Psoas muscle (tissue), 8 donors: Measurements from ENCODE around the gene KRTAP21-1. TPM values are rescaled to one million over a fixed set of nuclear protein-coding genes. Genes with fewer than 3 reads are reported as not detected.

ENCODE experiments used
- ATAC-seq, 4 donors: fragments of 200-7000 bp; cut with Tn5 transposase; one replicate each; pipeline ENCODE4 v1.9.1; 2020; ENCODE audit warnings: moderate library complexity in 3 of 4, mild to moderate bottlenecking in 2 of 4
- DNase-seq, 2 donors: peaks; one replicate each; pipeline ENCODE4 v3.0.0-alpha.2; 2020
- H3K27ac ChIP-seq: fragments of 200-600 bp; one replicate; pipeline ENCODE4 v1.8.0; 2022
- H3K27me3 ChIP-seq, 3 donors: fragments of 200-600 bp in 1 of 3; one replicate each; pipeline versions ENCODE4 v1.6.1 to v1.8.0; 2013 to 2022; ENCODE audit warnings: low read length in 2 of 3, mild to moderate bottlenecking in 2 of 3, moderate library complexity in 1 of 3; ENCODE audit not compliant: insufficient read depth in 3 of 3
- H3K36me3 ChIP-seq, 2 donors: fragments of 200-600 bp in 1 of 2; one replicate each; pipeline versions ENCODE4 v1.6.1 to v1.8.0; 2013 to 2022; ENCODE audit warnings: low read depth in 1 of 2, mild to moderate bottlenecking in 1 of 2, moderate library complexity in 1 of 2; ENCODE audit not compliant: insufficient read depth in 1 of 2
- H3K4me1 ChIP-seq: fragments of 200-600 bp; one replicate; pipeline ENCODE4 v1.8.0; 2022
- H3K4me3 ChIP-seq: fragments of 200-600 bp; one replicate; pipeline ENCODE4 v1.8.0; 2022; ENCODE audit warnings: mild to moderate bottlenecking
- H3K9me3 ChIP-seq: fragments of 200-600 bp; one replicate; pipeline ENCODE4 v1.8.0; 2022
- CTCF ChIP-seq: fragments of 200-600 bp; IDR thresholded peaks from one replicate; pipeline ENCODE4 v1.8.0; 2022; ENCODE audit warnings: antibody characterized with exemption
- WGBS, 3 donors: extraction: QIAGEN DNeasy Blood & Tissue Kit; methylation state at CpG; one replicate each; pipeline versions ENCODE4 v1.1.6 to v1.1.7; 2013; 5-methylcytosine and 5-hydroxymethylcytosine counted together
- intact Hi-C, 2 donors: fragments of 100-400 bp; cut with DNase I; formaldehyde crosslinking; loops; one replicate each; pipeline versions ENCODE4 v1.11.0 to v1.14.2; 2022
- polyA plus RNA-seq, 3 donors: library from polyadenylated mRNA; stranded (reverse); fragments of 200-250 nt; gene quantifications; one replicate each; pipeline ENCODE4 v1.2.3, GENCODE V29; 2013
- total RNA-seq, 4 donors: library from RNA; stranded (reverse); fragmentation: NEBNext Ultra II Directional in 2 of 4; extraction: Animal tissue kit (Norgen Biotek cat#: 25700) in 2 of 4; gene quantifications; one replicate each; pipeline versions ENCODE4 v1.2.1 to v1.2.4, GENCODE V29; 2021 to 2023
- donor health status: healthy with polysubstance abuse.
- donor health status: DM: no; HTN: no; CAD: no; lungs with moderate emphysema.
- donor health status: Bipolar disorder and iron deficiency.
- donor health status: healthy.
- donor health status: DM: yes; HTN: yes; CAD: no.
- donor health status: DM: no; HTN: no; CAD: no.
- donor health status: DM: no; HTN: no; CAD: no.
- donor health status: DM: yes; HTN: yes; CAD: no.

The KRTAP21-1 gene
- total and polyA plus RNA-seq, 7 donors = not detected

- no peaks in the 10 kb centered on the region for H3K9me3 ChIP-seq
- H3K4me3 ChIP-seq = no peak overlapping the region
- intact Hi-C loops = no loop called here
- no peak overlapping the region for H3K27ac ChIP-seq
- WGBS, 3 donors = 63 to 66% (median 64%) methylated on average over 1 of the region's 1 CpG
- ATAC-seq (no peak), DNase-seq (no peak)
- H3K36me3 ChIP-seq = no peaks in the 10 kb centered on the region
- TF ChIP-seq CTCF = no peak
- no peaks in the 10 kb centered on the region for H3K4me1 ChIP-seq
- no peaks in the 10 kb centered on the region for H3K27me3 ChIP-seq
Observed at GRCh38 chr21:30726726-30727125, 28.5 kb downstream of the KRTAP21-1 start.

DNA sequence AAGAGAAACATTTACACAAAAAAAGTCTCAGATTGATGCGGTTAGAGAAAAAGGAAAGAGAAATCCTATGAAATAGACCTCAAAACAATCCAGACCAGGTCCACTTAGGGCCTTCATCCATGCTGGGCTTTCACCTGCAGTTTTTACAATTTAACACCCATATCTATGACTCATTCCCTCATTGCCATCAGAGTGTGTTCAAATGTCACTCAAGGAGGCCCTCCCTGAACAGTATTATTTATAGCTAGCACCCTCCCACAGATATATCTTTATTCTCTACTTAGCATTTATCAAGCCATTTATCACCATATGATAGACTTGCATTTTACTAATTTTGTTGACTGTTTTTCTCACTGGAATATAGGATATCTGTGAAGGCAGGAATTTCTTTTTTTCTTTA is 35.8 kb downstream of the KRTAP21-1 start:
- 88 to 100% (median 91%) methylated on average over 1 of the region's 1 CpG for WGBS, 3 donors
- H3K4me3 ChIP-seq = no peak overlapping the region

DNA sequence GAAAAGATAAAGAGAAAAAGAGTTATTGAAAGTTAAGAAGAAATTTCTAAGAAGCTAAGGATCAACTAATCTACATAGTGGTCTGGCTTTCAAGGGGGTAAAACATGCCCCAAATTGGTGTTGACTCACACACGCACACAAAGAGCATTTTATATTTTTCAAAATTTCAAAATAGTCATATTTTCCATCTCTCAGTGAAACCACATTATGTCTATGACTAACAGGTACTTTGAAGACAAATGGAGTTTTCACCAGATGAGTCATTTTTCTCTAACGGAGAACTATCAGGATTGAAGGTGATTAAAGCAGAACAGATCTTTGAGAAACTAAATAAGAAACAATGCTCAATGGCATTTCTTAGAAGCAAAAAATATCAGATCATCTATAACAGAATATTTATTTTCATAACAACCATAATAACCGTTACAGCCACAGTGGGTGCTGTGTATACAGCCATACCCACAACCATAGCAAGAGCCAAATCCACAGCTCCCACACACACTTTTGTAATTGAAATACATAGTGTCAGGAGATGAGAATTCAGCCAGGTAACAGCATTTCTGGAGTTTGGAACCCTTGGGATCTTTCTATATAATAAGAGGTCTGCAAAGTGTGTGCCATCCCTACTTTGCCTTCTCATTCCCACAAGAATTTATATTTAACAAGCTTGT is 36.9 kb downstream of the KRTAP21-1 start, which contains the start of gene KRTAP21-3:
Gene KRTAP21-3, minus strand, starts transcription at position 539 of the 671 bp plus-strand sequence. Its CDS starts 18 bp downstream, at position 521.
- Histone ChIP-seq H3K4me1 (no peaks in the 10 kb centered on the region), H3K4me3 (no peak within 1 kb of the TSS), H3K9me3 (no peaks in the 10 kb centered on the region), H3K27me3 (no peaks in the 10 kb centered on the region), H3K36me3 (no peaks in the 10 kb centered on the region), H3K27ac (no peak within 1 kb of the TSS)
- TF ChIP-seq CTCF = no peak
- no peak for DNase-seq
- intact Hi-C loops = no loop called here
- WGBS, 3 donors = 84 to 85% (median 84%) methylated on average over 3 of the region's 3 CpGs
- ATAC-seq = no peak

More for the DNA sequence above, 35.8 kb downstream of the KRTAP21-1 start:
- no peaks in the 10 kb centered on the region for H3K9me3 ChIP-seq
- no peak overlapping the region for H3K27ac ChIP-seq
- ATAC-seq = no peak
- no peaks in the 10 kb centered on the region for H3K36me3 ChIP-seq
- no peak for DNase-seq
- H3K4me1 ChIP-seq = no peaks in the 10 kb centered on the region
- intact Hi-C loops = no loop called here
- no peak for TF ChIP-seq CTCF
- no peaks in the 10 kb centered on the region for H3K27me3 ChIP-seq

DNA sequence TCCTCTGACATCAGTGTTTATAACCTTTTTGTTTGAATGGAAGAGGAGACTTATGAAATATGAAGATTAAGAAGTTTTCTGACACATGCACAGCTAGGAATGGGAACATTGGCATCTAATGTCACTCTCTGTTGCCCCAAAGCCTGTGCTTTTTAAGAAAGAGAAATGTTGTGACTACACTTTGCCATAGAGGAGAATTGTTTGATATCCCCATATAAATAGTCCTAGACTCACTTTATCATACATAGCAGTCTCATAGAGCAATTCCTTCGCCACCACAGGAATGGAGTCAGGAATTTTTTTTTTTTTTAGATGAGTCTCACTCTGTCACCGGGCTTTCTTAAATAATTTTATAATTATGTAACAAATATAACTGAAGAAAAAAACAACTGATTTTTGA is 38.1 kb downstream of the KRTAP21-1 start:
- DNase-seq (no peak), ATAC-seq (no peak)
- no peaks in the 10 kb centered on the region for H3K27me3 ChIP-seq
- WGBS, 3 donors = 87 to 93% (median 89%) methylated on average over 2 of the region's 2 CpGs
- H3K27ac ChIP-seq = no peak overlapping the region
- H3K9me3 ChIP-seq = peaks cover 8% of the 10 kb centered on the region
- no peak overlapping the region for H3K4me3 ChIP-seq
- H3K4me1 ChIP-seq = no peaks in the 10 kb centered on the region
- intact Hi-C loops = no loop called here
- no peak for TF ChIP-seq CTCF
- H3K36me3 ChIP-seq = no peaks in the 10 kb centered on the region

GRCh38 chr21:30714946-30715345 is 40.3 kb downstream of the KRTAP21-1 start:
- TF ChIP-seq CTCF = no peak
- H3K27me3 ChIP-seq = no peaks in the 10 kb centered on the region
- 78 to 85% (median 78%) methylated on average over 2 of the region's 2 CpGs for WGBS, 3 donors
- no peak overlapping the region for H3K27ac ChIP-seq
- H3K9me3 ChIP-seq = peaks cover 10% of the 10 kb centered on the region
- no peaks in the 10 kb centered on the region for H3K4me1 ChIP-seq
- intact Hi-C loops = no loop called here
- no peak overlapping the region for H3K4me3 ChIP-seq
- ATAC-seq = no peak
- no peak for DNase-seq
- H3K36me3 ChIP-seq = no peaks in the 10 kb centered on the region
